HG02610 (cell line): ENCODE data around the gene CSNK2B.

Experiments
- ATAC-seq: cut with Tn5 transposase; IDR thresholded peaks from one replicate; pipeline ENCODE4 v1.9.1; 2021; ENCODE audit warnings: mild to moderate bottlenecking, moderate library complexity; ENCODE audit not compliant: unreplicated experiment

Gene CSNK2B

GRCh38 chr6:31710523-31711219 lies 44.8 kb downstream of the CSNK2B start:
- no peak for ATAC-seq

GRCh38 chr6:31711233-31711632 lies 45.4 kb downstream of the CSNK2B start:
- no peak for ATAC-seq

- no peak for ATAC-seq
Observed at GRCh38 chr6:31712296-31712695, 46.4 kb downstream of the CSNK2B start.

GRCh38 chr6:31713465-31713864 lies 47.6 kb downstream of the CSNK2B start:
- ATAC-seq, result no peak

- ATAC-seq, result no peak
Observed at GRCh38 chr6:31713991-31714684, 48.3 kb downstream of the CSNK2B start.

- no peak for ATAC-seq
Observed at GRCh38 chr6:31715022-31715958, 49.4 kb downstream of the CSNK2B start, which contains the start of gene LY6G6D. LY6G6D (plus strand) TSS chr6:31715348; CDS start chr6:31715356, 8 bp downstream.

GRCh38 chr6:31717499-31718222 lies 51.8 kb downstream of the CSNK2B start:
- ATAC-seq, result no peak

GRCh38 chr6:31718265-31718664 lies 52.4 kb downstream of the CSNK2B start:
- no peak for ATAC-seq

- ATAC-seq, result no peak
Observed at GRCh38 chr6:31719001-31719400, 53.1 kb downstream of the CSNK2B start.
